Activated CD4-positive, alpha-beta T cell treated with anti-CD3 and anti-CD28 coated beads, Interleukin-2, amount 10 ng/mL, durations not matched to agents 7 days and 5 days (primary cell): ENCODE results near the gene NIPBL. TPM values are rescaled to one million over a fixed set of nuclear protein-coding genes. Genes with fewer than 3 reads are reported as not detected.

Experiments
- CTCF ChIA-PET: fragments of 350-600 bp; sonication (Branson Sonifier 250); formaldehyde crosslinking; loops from one replicate; lab custom pipeline; 2021; ENCODE audit warnings: antibody characterized with exemption; lab: Charles Lee
- POLR2A ChIA-PET: fragments of 350-600 bp; sonication (Branson Sonifier 250); formaldehyde crosslinking; loops from one replicate; lab custom pipeline; 2021; ENCODE audit warnings: antibody characterized with exemption; lab: Charles Lee
- DNase-seq: peaks from one replicate; pipeline ENCODE4 v3.0.0-alpha.2; 2020
- H3K27ac Mint-ChIP-seq: one replicate; pipeline ENCODE4 v1.8.0; 2021; ENCODE audit warnings: mild to moderate bottlenecking, moderate library complexity, mixed read lengths
- H3K27me3 Mint-ChIP-seq: one replicate; pipeline ENCODE4 v1.8.0; 2021; ENCODE audit warnings: mixed read lengths
- H3K36me3 Mint-ChIP-seq: one replicate; pipeline ENCODE4 v1.8.0; 2021; ENCODE audit warnings: low read depth, mixed read lengths
- H3K4me1 Mint-ChIP-seq: one replicate; pipeline ENCODE4 v1.8.0; 2021; ENCODE audit warnings: mixed read lengths
- H3K4me3 Mint-ChIP-seq: one replicate; pipeline ENCODE4 v1.8.0; 2021; ENCODE audit warnings: mild to moderate bottlenecking, moderate library complexity, mixed read lengths
- H3K9me3 Mint-ChIP-seq: one replicate; pipeline ENCODE4 v1.8.0; 2021; ENCODE audit warnings: mixed read lengths
- total RNA-seq, 2 experiments: library from RNA; stranded (reverse); gene quantifications; one replicate each; pipeline ENCODE4 v1.2.3, GENCODE V29; 2021

Gene NIPBL
- total RNA-seq, 2 experiments from 2014 or later: 59.4 to 72.8 TPM

- Mint-ChIP-seq H3K36me3 (peaks cover 7% of the 10 kb centered on the region), H3K4me1 (peaks cover 1% of the 10 kb centered on the region), H3K27me3 (no peaks in the 10 kb centered on the region), H3K9me3 (peaks cover 7% of the 10 kb centered on the region), H3K27ac (no peak overlapping the region), H3K4me3 (no peak overlapping the region)
- POLR2A ChIA-PET: no interaction called here
- CTCF ChIA-PET: no interaction called here
- no peak for DNase-seq
Observed at GRCh38 chr5:36928947-36929346, 52.4 kb downstream of the NIPBL start.

- peaks cover 9% of the 10 kb centered on the region for H3K36me3 Mint-ChIP-seq
- ChIA-PET POLR2A (no interaction called here), CTCF (interaction anchor here (0.5 to 0.6 kb wide), 2 partner anchors 310 to 629 kb away, joined by 3 to 4 read pairs; no protein-coding TSS in a partner anchor)
- no peak overlapping the region for H3K4me3 Mint-ChIP-seq
- no peak for DNase-seq
- H3K4me1 Mint-ChIP-seq: peaks cover 1% of the 10 kb centered on the region
- peaks cover 7% of the 10 kb centered on the region for H3K9me3 Mint-ChIP-seq
- H3K27ac Mint-ChIP-seq: no peak overlapping the region
- no peaks in the 10 kb centered on the region for H3K27me3 Mint-ChIP-seq
Observed at GRCh38 chr5:36929438-36929837, 52.9 kb downstream of the NIPBL start.

DNA sequence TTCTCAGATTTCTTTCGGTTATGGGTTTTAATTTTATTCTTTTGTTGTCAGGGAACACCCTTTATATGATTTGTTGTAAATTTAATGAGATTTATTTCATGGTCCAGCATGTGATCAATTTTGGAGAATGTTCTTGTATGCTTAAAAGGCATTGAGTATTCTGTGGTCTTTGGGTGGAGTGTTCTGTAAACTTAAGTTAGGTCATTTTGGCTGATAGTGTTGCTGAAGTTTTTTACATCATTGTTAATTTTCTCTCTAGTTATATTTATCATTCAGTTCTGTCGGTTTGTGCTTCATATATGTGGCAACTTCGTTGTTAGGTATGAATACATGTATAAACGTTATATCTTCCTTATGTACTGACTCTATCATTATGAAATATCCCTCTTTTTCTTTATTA, 55.5 kb downstream of the NIPBL start:
- H3K4me1 Mint-ChIP-seq: peaks cover 5% of the 10 kb centered on the region
- no peaks in the 10 kb centered on the region for H3K27me3 Mint-ChIP-seq
- no peak overlapping the region for H3K4me3 Mint-ChIP-seq
- ChIA-PET CTCF (no interaction called here), POLR2A (no interaction called here)
- H3K36me3 Mint-ChIP-seq: peaks cover 14% of the 10 kb centered on the region
- no peak for DNase-seq
- no peak overlapping the region for H3K27ac Mint-ChIP-seq
- H3K9me3 Mint-ChIP-seq: peaks cover 4% of the 10 kb centered on the region

DNA sequence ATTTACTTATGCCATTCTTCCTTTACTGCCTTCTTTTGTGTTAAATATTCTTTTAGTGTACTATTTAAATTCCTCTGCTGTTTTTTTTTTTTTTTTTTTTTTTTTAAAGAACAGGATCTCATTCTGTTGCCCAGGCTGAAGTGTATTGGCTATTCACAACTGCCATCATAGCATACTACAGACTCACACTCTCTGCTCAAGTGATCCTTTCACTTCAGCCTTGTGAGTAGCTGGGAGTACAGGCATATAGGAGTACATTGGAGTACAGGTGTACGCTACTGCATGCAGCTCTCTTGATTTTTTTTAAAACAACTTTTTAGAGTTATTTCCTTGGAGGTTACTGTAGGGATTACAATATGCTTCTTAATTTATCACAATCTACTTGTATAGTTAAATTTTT, 56.1 kb downstream of the NIPBL start:
- peaks cover 16% of the 10 kb centered on the region for H3K36me3 Mint-ChIP-seq
- no peak overlapping the region for H3K27ac Mint-ChIP-seq
- POLR2A ChIA-PET: no interaction called here
- H3K4me3 Mint-ChIP-seq: no peak overlapping the region
- CTCF ChIA-PET: no interaction called here
- H3K9me3 Mint-ChIP-seq: peaks cover 7% of the 10 kb centered on the region
- DNase-seq: no peak
- peaks cover 5% of the 10 kb centered on the region for H3K4me1 Mint-ChIP-seq
- no peaks in the 10 kb centered on the region for H3K27me3 Mint-ChIP-seq

- no peaks in the 10 kb centered on the region for H3K27me3 Mint-ChIP-seq
- no peak overlapping the region for H3K27ac Mint-ChIP-seq
- POLR2A ChIA-PET: no interaction called here
- peaks cover 10% of the 10 kb centered on the region for H3K4me1 Mint-ChIP-seq
- peaks cover 7% of the 10 kb centered on the region for H3K9me3 Mint-ChIP-seq
- peaks cover 18% of the 10 kb centered on the region for H3K36me3 Mint-ChIP-seq
- CTCF ChIA-PET: interaction anchor here (1.3 kb wide), 1 partner anchor 40 kb away, joined by 3 read pairs; no protein-coding TSS in a partner anchor
- no peak overlapping the region for H3K4me3 Mint-ChIP-seq
- DNase-seq: no peak
Observed at GRCh38 chr5:36934740-36935356, 58.3 kb downstream of the NIPBL start.

DNA sequence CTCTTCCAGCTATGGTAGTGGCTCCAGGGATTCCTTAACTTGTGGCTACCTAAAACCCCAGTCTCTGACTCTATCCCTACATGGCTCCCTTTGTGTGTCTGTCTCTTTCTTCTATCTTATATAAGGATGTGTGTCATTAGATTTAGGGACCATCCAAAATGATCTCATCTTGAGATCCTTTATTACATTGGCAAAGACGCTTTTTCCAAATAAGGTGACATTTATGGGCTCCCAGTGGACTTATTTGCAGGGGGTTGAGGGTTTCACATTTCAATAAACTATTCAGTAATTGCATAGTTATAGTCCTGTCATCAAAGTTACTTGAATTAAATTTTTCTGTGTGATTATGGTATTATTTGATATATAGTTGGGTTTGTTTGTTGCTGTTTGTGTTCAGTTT, 59.2 kb downstream of the NIPBL start:
- Mint-ChIP-seq H3K36me3 (peaks cover 18% of the 10 kb centered on the region), H3K27me3 (no peaks in the 10 kb centered on the region), H3K27ac (no peak overlapping the region), H3K9me3 (peaks cover 7% of the 10 kb centered on the region), H3K4me1 (peaks cover 10% of the 10 kb centered on the region), H3K4me3 (no peak overlapping the region)
- DNase-seq: no peak
- ChIA-PET POLR2A (no interaction called here), CTCF (no interaction called here)

- H3K4me1 Mint-ChIP-seq: peaks cover 13% of the 10 kb centered on the region
Observed at GRCh38 chr5:36936309-36936708, 59.7 kb downstream of the NIPBL start.

GRCh38 chr5:36938129-36938528, 61.6 kb downstream of the NIPBL start:
- H3K4me1 Mint-ChIP-seq: peaks cover 12% of the 10 kb centered on the region
- H3K9me3 Mint-ChIP-seq: peaks cover 4% of the 10 kb centered on the region
- H3K4me3 Mint-ChIP-seq: no peak overlapping the region
- H3K27me3 Mint-ChIP-seq: no peaks in the 10 kb centered on the region
- ChIA-PET POLR2A (no interaction called here), CTCF (interaction anchor here (0.6 kb wide), 1 partner anchor 117 kb away, joined by 3 read pairs; no protein-coding TSS in a partner anchor)
- no peak for DNase-seq
- H3K27ac Mint-ChIP-seq: no peak overlapping the region
- H3K36me3 Mint-ChIP-seq: peaks cover 11% of the 10 kb centered on the region

More at GRCh38 chr5:36936309-36936708, 59.7 kb downstream of the NIPBL start:
- Mint-ChIP-seq H3K27me3 (no peaks in the 10 kb centered on the region), H3K27ac (no peak overlapping the region), H3K9me3 (peaks cover 7% of the 10 kb centered on the region), H3K4me3 (no peak overlapping the region), H3K36me3 (peaks cover 18% of the 10 kb centered on the region)
- POLR2A ChIA-PET: no interaction called here
- CTCF ChIA-PET: no interaction called here
- no peak for DNase-seq

- no peak for DNase-seq
- peaks cover 4% of the 10 kb centered on the region for H3K9me3 Mint-ChIP-seq
- H3K27me3 Mint-ChIP-seq: no peaks in the 10 kb centered on the region
- H3K4me3 Mint-ChIP-seq: no peak overlapping the region
- H3K27ac Mint-ChIP-seq: no peak overlapping the region
- ChIA-PET POLR2A (no interaction called here), CTCF (no interaction called here)
- H3K36me3 Mint-ChIP-seq: peaks cover 5% of the 10 kb centered on the region
- H3K4me1 Mint-ChIP-seq: peaks cover 13% of the 10 kb centered on the region
Observed at GRCh38 chr5:36939969-36940858, 63.6 kb downstream of the NIPBL start.

DNA sequence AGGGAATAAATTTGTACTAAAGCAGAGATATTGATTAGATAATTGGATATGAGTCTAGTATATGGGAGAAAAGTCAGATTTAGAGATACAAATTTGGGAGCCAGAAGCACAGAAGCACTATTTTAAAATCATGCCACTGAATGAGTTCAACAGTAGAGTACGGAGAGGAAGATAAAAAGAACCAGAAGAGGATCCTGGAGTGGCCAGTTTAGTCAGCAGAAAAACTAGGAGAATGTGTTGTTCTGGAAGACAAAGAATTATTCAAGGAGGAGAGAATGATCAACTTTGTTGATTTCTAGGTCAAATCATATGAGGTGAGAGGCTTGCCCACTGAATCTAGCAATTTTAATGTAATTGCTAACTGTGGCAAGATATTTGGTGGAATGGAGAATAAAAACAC, 67.0 kb downstream of the NIPBL start:
- H3K4me3 Mint-ChIP-seq: no peak overlapping the region
- H3K36me3 Mint-ChIP-seq: peaks cover 1% of the 10 kb centered on the region
- no peaks in the 10 kb centered on the region for H3K27me3 Mint-ChIP-seq
- H3K4me1 Mint-ChIP-seq: peaks cover 9% of the 10 kb centered on the region
- no peak for DNase-seq
- ChIA-PET CTCF (no interaction called here), POLR2A (no interaction called here)
- no peak overlapping the region for H3K27ac Mint-ChIP-seq
- no peaks in the 10 kb centered on the region for H3K9me3 Mint-ChIP-seq

DNA sequence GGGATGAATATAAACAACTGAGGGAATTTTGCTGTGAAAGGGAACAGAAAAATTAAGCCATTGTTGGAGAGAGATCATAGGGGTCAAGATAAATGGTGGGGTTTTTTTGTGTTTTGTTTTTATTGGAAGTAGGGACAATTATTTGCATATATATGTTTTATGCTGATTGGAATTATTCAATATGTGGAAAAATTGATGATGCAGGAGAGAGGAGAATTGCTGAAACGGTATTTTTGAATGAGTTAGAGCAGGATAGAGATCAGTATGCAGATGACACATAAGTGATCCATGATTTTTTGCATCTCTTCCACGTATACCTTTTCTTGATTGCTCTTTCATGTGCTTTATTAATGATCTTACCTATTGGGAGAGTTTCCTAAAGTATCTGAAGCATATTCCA, 67.5 kb downstream of the NIPBL start:
- Mint-ChIP-seq H3K4me1 (peaks cover 9% of the 10 kb centered on the region), H3K9me3 (no peaks in the 10 kb centered on the region), H3K4me3 (no peak overlapping the region), H3K36me3 (no peaks in the 10 kb centered on the region), H3K27me3 (no peaks in the 10 kb centered on the region), H3K27ac (no peak overlapping the region)
- CTCF ChIA-PET: no interaction called here
- POLR2A ChIA-PET: no interaction called here
- no peak for DNase-seq

- peak; percentile 16 for DNase-seq
- ChIA-PET POLR2A (no interaction called here), CTCF (interaction anchor here (2.2 kb wide), 1 partner anchor 11 kb away, joined by 11 read pairs; no protein-coding TSS in a partner anchor)
- no peaks in the 10 kb centered on the region for H3K36me3 Mint-ChIP-seq
- H3K9me3 Mint-ChIP-seq: no peaks in the 10 kb centered on the region
- peaks cover 7% of the 10 kb centered on the region for H3K4me1 Mint-ChIP-seq
- H3K27ac Mint-ChIP-seq: no peak overlapping the region
- H3K4me3 Mint-ChIP-seq: no peak overlapping the region
- no peaks in the 10 kb centered on the region for H3K27me3 Mint-ChIP-seq
Observed at GRCh38 chr5:36944607-36945225, 68.1 kb downstream of the NIPBL start.

DNA sequence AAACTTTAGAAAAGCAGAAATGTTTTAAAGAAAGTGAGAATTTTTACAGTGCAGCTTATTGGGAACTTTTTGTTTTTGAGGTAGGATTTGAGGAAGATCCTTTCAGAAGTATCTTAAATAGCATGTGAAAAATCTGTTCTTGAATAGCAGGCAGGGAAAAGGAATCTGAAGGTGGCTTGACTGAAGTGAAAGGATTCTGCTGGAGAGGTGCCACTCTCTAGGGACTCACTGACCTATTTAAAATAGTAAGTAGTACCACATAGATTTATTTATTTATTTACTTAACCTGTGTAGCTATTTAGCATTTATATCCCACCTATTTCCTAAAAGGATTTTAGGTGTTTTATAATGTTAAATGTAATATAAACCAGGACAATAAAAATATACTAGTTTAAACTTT, 69.1 kb downstream of the NIPBL start:
- Mint-ChIP-seq H3K9me3 (no peaks in the 10 kb centered on the region), H3K27ac (no peak overlapping the region), H3K27me3 (no peaks in the 10 kb centered on the region), H3K4me1 (peaks cover 13% of the 10 kb centered on the region), H3K36me3 (no peaks in the 10 kb centered on the region), H3K4me3 (no peak overlapping the region)
- CTCF ChIA-PET: interaction anchor here (0.8 to 2.2 kb wide), 2 partner anchors 10 to 207 kb away, joined by 3 to 11 read pairs; no protein-coding TSS in a partner anchor
- POLR2A ChIA-PET: no interaction called here
- DNase-seq: no peak
